Activated CD4-positive, alpha-beta memory T cell treated with anti-CD3 and anti-CD28 coated beads, Interleukin-2, amount 10 ng/mL, durations not matched to agents 7 days and 5 days (primary cell): ENCODE data around the gene DTX1. TPM values are rescaled to one million over a fixed set of nuclear protein-coding genes. Genes with fewer than 3 reads are reported as not detected.

Experiments used
- CTCF ChIA-PET: fragments of 350-600 bp; sonication (Branson Sonifier 250); formaldehyde crosslinking; loops from one replicate; lab custom pipeline; 2021; ENCODE audit warnings: antibody characterized with exemption, inconsistent platforms; lab: Charles Lee
- POLR2A ChIA-PET: fragments of 350-600 bp; sonication (Branson Sonifier 250); formaldehyde crosslinking; loops from one replicate; lab custom pipeline; 2021; ENCODE audit warnings: antibody characterized with exemption; lab: Charles Lee
- DNase-seq: peaks from one replicate; pipeline ENCODE4 v3.0.0-alpha.2; 2020
- H3K27ac Mint-ChIP-seq: one replicate; pipeline ENCODE4 v1.8.0; 2021; ENCODE audit warnings: mild to moderate bottlenecking, mixed read lengths
- H3K27me3 Mint-ChIP-seq: one replicate; pipeline ENCODE4 v1.8.0; 2021; ENCODE audit warnings: mixed read lengths
- H3K36me3 Mint-ChIP-seq: one replicate; pipeline ENCODE4 v1.8.0; 2021; ENCODE audit warnings: low read depth, mixed read lengths
- H3K4me1 Mint-ChIP-seq: one replicate; pipeline ENCODE4 v1.8.0; 2021; ENCODE audit warnings: mixed read lengths
- H3K4me3 Mint-ChIP-seq: one replicate; pipeline ENCODE4 v1.8.0; 2021; ENCODE audit warnings: mild to moderate bottlenecking, mixed read lengths
- H3K9me3 Mint-ChIP-seq: one replicate; pipeline ENCODE4 v1.8.0; 2021; ENCODE audit warnings: mixed read lengths
- total RNA-seq, 2 experiments: library from RNA; stranded (reverse); gene quantifications; one replicate each; pipeline ENCODE4 v1.2.3, GENCODE V29; 2021

Gene DTX1
- total RNA-seq, 2 experiments from 2014 or later = 0.18 TPM; not detected in 1

DNA sequence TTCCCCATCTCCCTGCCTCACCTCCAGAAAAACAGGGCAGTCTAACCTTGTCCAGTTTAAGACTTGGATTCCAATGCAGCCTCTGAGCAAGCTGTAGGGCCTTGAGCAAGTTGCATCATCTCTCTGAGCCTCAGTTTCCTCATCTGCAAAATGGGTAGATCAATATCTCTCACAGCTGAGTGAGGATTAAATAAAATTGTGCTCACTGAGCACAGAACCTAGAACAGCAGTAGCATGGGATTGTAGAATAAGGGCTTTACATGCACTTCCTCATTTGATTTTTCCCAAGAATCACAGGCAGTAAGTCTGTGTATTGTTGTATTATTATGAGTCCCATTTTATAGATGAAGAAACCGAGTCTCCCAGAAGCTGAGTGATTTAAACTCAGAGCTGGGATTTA, 2.0 kb downstream of the DTX1 start:
- Mint-ChIP-seq H3K27me3 (peaks cover 20% of the 10 kb centered on the region), H3K36me3 (no peaks in the 10 kb centered on the region), H3K4me1 (peaks cover 2% of the 10 kb centered on the region), H3K27ac (no peak overlapping the region), H3K4me3 (no peak overlapping the region), H3K9me3 (no peaks in the 10 kb centered on the region)
- ChIA-PET CTCF (interaction anchor here (1.1 to 1.5 kb wide), 2 partner anchors 39 to 95 kb away, joined by 3 to 4 read pairs; no protein-coding TSS in a partner anchor), POLR2A (no interaction called here)
- DNase-seq = no peak

DNA sequence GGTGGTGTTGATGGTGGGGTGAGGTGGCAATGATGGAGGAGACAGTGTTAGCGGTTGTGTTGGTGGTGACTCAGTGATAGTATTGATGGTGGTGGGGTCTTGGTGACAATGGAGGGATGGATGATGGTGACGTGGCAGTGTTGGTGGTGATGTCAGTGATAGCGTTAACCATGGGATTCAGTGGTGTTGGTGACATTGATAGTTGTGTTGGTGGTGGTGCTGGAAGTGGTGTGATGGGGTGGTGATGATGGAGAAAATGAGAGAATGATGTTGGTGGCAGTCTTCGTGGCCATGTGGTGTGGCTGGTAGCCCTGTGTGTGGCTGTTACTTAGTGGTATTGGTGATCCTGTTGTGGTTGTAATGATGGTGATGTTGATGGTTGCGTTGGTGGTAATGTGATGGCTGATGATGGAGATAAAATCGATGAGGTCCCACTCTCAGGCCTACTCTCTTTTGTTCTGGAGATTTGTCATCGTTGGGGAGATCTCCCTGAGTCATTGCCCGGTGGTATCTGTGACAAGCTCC, 2.6 kb downstream of the DTX1 start:
- Mint-ChIP-seq H3K9me3 (no peaks in the 10 kb centered on the region), H3K27ac (no peak overlapping the region), H3K27me3 (peaks cover 20% of the 10 kb centered on the region), H3K36me3 (no peaks in the 10 kb centered on the region), H3K4me1 (peaks cover 2% of the 10 kb centered on the region), H3K4me3 (no peak overlapping the region)
- DNase-seq = no peak
- CTCF ChIA-PET = interaction anchor here (1.5 kb wide), 1 partner anchor 94 kb away, joined by 4 read pairs; no protein-coding TSS in a partner anchor
- POLR2A ChIA-PET = no interaction called here

DNA sequence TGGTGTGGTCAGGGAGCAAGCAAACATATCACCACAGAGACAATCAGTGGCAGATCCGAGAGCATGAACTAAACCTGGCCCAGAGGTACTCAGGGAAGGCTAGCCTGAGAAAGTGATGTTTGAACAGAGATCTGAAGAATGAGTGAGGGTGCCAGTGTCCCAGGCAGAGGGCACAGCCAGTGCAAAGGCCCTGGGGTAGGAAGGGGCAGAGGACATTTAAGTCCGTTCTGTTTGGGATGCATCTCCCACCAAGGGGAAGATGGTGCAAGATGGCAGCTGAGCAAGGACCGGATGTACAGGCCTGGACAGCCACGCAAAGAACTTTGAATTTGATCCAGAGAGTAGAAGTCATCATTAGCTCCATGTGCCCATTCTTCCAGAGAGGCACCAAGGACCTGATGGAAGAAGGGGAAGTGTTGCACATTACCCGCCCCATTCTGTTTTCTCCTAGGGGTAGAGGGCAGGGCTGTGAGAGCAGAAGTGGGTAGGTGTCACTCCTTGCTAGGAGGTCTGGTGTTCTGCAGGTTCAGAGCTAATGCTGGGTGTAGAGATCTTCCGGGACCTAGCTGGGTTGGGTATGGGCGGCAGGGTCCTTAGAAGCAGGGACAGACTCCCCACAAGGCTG, 3.9 kb downstream of the DTX1 start:
- ChIA-PET POLR2A (no interaction called here), CTCF (no interaction called here)
- Mint-ChIP-seq H3K4me3 (no peak overlapping the region), H3K36me3 (no peaks in the 10 kb centered on the region), H3K9me3 (no peaks in the 10 kb centered on the region), H3K27me3 (peaks cover 10% of the 10 kb centered on the region), H3K27ac (no peak overlapping the region), H3K4me1 (peaks cover 2% of the 10 kb centered on the region)
- DNase-seq = no peak

DNA sequence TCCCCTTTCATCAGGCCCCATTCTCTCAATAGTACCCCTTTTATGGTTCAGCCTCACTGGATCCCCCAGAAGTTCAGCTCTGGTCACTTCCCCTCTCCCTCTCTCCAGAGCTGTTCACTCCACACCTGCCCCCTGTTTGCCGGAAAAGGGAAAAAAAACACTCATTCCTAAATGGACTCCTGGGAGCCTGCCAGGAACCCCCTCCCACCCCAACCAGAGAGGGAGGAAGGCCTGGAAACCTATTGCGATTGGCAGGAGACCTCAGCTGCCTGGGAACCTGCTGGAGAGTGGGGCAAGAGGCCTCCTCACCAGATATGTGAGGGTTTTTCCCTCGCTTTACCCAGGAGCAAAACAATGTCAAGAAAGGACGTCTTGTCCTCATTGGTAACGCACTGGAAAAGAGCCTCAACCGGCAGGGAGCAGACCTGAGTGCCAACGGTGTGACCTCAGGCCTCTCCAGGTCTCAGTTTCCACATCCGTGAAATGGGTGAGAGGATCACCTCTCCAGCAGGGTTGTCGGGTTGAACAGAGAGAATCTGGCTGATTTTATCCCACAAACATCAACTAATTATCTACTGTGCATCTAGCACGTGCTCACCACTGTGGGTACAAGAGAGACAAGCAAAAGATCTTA, 4.6 kb downstream of the DTX1 start:
- peaks cover 2% of the 10 kb centered on the region for H3K4me1 Mint-ChIP-seq
- CTCF ChIA-PET = no interaction called here
- no peak overlapping the region for H3K27ac Mint-ChIP-seq
- DNase-seq = no peak
- no peak overlapping the region for H3K4me3 Mint-ChIP-seq
- POLR2A ChIA-PET = no interaction called here
- no peaks in the 10 kb centered on the region for H3K9me3 Mint-ChIP-seq
- peaks cover 5% of the 10 kb centered on the region for H3K27me3 Mint-ChIP-seq
- H3K36me3 Mint-ChIP-seq = no peaks in the 10 kb centered on the region

DNA sequence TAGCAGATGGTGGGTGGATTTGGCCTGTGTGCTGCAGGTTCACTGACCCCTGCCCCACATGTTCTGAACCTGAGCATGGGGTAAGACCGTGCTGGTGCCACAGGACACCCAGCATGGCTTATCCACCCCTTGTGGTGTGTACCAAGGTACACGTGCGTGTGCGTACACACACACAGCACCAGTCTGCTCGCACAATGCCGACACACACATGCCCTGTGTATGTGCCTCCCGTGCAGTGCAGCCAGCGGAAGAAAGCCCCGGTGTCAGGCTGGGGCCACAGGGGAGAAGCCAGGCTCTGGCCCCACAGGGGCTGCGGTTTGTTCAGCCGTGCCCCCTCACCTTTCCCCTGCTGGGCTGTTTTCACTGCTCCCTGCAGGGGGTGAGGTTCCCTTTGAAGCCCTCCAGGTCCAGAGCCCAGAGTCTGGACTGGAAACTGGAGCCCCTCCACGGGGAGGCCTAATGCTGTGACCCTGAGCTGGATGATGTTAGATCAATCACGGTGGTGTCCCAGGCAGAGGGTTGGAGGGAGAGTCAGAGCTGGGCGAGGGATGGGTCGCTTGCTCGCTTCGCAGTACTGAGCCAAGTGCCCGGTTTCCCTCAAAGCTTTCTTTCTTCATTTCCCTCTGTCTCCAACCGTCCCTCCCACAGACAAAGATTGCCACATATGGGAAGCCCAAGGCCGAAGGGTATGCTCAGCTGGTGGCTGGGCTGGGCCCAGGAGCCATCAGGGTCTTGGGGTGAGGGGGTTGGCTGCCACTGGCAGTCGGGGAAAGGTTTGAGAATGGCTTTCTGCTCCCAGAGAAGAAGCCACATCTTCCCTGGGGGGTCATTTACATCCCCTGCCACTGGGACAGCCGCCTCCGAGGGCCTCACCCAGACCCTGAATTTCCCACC, 6.2 kb downstream of the DTX1 start:
- Mint-ChIP-seq H3K36me3 (no peaks in the 10 kb centered on the region), H3K27ac (no peak overlapping the region), H3K4me3 (no peak overlapping the region), H3K27me3 (peaks cover 3% of the 10 kb centered on the region), H3K9me3 (no peaks in the 10 kb centered on the region), H3K4me1 (no peaks in the 10 kb centered on the region)
- no peak for DNase-seq
- CTCF ChIA-PET = interaction anchor here (1.2 to 1.4 kb wide), 2 partner anchors 9 to 14 kb away, joined by 3 to 4 read pairs; no protein-coding TSS in a partner anchor
- POLR2A ChIA-PET = no interaction called here

DNA sequence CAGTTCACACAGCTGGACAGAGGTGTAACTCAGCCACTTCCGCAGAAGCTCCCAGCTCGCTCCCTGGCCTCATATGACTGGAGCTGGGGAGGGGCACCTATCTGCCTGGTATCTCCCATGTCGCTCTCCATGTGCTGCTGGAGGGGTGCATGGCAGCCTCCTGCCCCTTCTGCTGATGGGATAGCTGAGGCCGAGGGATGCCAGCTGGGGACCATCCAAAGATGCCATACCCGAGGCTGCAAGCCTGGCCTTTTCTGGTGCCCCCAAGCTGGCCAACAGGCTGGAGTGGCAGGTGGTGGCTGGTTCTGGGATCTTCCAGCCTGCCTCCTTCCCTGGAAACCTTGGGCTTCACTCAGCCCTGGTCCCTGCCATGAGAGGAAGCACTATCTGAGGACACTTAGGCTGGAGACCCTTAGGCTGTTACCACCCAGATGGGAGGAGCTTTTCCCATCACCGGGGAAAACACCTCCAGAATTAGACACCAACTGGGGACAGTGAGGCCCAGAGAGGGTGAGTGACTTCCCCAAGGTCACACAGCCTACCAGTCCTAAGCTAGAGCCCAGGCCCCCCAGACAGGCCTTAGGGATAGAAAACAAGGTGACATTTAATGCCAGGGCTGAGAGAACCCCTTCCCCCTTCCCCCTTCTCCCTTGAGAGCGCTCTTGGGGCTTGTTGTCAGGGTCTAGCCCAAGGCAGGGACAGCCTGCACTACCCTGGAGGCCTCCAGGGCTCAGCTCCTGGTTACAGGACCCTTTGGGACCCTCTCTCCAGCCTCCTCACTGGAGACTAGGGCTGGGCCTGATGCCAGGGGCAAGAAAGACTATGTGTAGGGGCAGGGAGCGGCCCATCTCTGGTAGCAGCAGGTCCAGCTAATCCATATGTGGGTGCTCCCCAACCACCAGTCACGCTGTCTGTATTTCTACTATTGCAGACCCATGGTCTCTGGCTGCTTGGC, 7.1 kb downstream of the DTX1 start:
- ChIA-PET CTCF (interaction anchor here (1.2 to 1.4 kb wide), 2 partner anchors 10 to 15 kb away, joined by 3 to 4 read pairs; no protein-coding TSS in a partner anchor), POLR2A (no interaction called here)
- no peaks in the 10 kb centered on the region for H3K4me1 Mint-ChIP-seq
- H3K36me3 Mint-ChIP-seq = no peaks in the 10 kb centered on the region
- DNase-seq = no peak
- H3K27ac Mint-ChIP-seq = no peak overlapping the region
- H3K4me3 Mint-ChIP-seq = no peak overlapping the region
- no peaks in the 10 kb centered on the region for H3K9me3 Mint-ChIP-seq
- H3K27me3 Mint-ChIP-seq = no peaks in the 10 kb centered on the region

DNA sequence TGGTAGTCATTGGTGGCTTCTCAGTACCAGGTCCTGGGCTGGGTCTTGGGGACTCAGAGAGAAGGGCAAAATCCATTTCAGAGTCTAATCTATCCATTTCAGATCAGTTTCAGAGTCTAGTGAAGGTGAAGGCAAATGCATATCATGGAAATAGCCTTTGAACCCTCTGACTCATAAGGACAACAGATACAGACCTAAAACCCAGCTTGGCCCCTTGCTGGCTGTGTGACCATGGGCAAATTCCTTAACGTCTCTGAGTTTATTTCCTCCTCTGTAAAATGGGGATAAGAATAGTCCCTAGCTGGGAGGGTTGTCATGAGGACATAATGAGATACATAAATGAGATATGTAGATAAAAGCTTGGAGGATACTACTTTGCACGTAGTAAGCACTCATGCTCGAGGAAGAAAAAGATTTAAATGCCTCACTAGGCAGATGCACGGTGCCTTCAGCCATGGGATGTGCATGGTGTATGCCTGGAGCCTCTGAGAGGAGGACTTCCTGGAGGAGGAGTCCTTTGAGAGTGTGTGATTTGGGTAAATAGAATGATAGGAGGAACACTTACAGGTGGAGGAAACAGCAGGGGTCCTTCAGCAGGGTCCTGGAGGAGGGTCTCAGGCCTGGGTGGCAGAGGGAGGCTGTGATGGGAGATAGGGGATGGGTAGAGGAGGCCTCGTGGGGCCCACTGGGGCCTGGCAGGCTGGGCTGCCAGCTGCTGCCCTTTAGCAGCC, 8.0 kb downstream of the DTX1 start:
- H3K27ac Mint-ChIP-seq = no peak overlapping the region
- H3K27me3 Mint-ChIP-seq = no peaks in the 10 kb centered on the region
- H3K9me3 Mint-ChIP-seq = no peaks in the 10 kb centered on the region
- H3K4me1 Mint-ChIP-seq = no peaks in the 10 kb centered on the region
- POLR2A ChIA-PET = no interaction called here
- no peaks in the 10 kb centered on the region for H3K36me3 Mint-ChIP-seq
- CTCF ChIA-PET = no interaction called here
- DNase-seq = no peak
- no peak overlapping the region for H3K4me3 Mint-ChIP-seq

DNA sequence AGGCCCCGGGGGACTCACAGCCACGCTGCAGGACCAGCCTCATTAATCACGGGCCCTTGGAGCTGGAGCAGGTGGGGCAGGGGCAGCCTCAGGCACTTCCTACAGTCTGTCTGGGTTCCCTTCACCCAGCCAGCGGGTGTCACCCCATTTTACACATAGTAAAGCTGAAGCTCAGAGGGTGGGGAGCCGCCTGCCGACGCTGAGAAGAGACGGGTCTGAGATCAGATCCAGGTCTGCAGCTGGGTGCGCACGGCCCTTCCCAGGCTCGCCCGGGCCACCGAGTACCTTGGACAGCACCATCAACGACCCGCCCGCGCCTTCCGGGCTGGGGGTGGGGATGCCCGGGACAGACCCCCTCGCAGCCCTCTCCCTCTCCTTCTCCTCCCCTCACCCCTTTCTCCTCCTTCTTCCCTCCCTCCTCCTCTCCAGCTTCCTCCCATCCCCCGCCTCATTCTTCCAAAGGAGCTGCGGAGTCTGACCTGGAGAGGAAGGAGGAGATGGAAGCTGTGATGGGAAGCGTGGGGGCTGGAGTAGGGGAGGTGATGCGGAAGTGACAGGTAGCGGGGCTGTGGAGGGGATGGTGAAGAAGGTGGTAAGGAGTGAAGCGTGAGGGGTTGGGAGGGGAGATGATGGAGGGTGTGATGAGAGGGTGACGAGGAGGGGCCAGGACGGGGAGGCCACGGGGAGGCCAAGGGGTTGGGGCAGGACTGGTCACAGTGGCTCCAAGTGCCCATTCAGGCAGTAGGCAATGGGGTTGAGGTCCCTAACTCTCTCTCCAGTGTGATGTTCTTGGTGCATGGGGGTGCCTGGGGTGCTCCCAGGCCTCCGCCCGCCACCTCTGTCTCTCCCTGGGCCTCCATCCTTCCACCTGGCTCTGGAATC, 8.8 kb downstream of the DTX1 start:
- no peak overlapping the region for H3K4me3 Mint-ChIP-seq
- no peak for DNase-seq
- no peaks in the 10 kb centered on the region for H3K9me3 Mint-ChIP-seq
- ChIA-PET CTCF (no interaction called here), POLR2A (no interaction called here)
- H3K36me3 Mint-ChIP-seq = no peaks in the 10 kb centered on the region
- H3K27me3 Mint-ChIP-seq = no peaks in the 10 kb centered on the region
- peaks cover 5% of the 10 kb centered on the region for H3K4me1 Mint-ChIP-seq
- no peak overlapping the region for H3K27ac Mint-ChIP-seq

DNA sequence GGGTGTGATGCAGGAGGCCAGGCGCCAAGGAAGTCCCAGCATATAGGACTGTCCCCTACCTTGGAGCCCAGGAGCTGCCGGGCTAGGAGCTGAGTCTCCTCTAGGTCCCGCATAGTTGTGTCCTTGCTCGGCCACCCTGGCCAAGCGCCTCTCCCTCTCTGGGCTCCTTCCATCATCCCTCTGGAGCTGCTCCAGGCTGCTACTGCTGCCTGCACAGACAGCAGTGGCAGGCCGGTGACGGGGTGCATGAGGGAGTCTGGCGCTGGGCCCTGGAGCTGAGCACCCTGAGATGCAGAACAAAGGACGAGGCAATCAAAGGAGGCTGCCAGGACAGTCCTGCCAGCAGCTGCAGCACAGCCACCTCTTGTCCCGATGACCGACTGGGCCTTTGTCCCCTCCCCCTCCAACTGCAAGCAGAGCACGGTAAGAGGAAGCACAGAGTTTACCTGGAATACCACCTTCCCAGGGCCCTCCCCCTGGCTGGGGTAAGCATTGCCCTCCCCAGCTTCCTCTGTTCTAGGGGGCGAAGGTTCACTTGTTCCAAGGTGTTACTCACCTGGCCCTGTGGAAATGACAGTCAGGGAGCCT, 10.4 kb downstream of the DTX1 start:
- no peaks in the 10 kb centered on the region for H3K36me3 Mint-ChIP-seq
- POLR2A ChIA-PET = no interaction called here
- no peaks in the 10 kb centered on the region for H3K27me3 Mint-ChIP-seq
- no peak overlapping the region for H3K27ac Mint-ChIP-seq
- H3K4me1 Mint-ChIP-seq = peaks cover 6% of the 10 kb centered on the region
- H3K4me3 Mint-ChIP-seq = no peak overlapping the region
- CTCF ChIA-PET = no interaction called here
- no peaks in the 10 kb centered on the region for H3K9me3 Mint-ChIP-seq
- no peak for DNase-seq

DNA sequence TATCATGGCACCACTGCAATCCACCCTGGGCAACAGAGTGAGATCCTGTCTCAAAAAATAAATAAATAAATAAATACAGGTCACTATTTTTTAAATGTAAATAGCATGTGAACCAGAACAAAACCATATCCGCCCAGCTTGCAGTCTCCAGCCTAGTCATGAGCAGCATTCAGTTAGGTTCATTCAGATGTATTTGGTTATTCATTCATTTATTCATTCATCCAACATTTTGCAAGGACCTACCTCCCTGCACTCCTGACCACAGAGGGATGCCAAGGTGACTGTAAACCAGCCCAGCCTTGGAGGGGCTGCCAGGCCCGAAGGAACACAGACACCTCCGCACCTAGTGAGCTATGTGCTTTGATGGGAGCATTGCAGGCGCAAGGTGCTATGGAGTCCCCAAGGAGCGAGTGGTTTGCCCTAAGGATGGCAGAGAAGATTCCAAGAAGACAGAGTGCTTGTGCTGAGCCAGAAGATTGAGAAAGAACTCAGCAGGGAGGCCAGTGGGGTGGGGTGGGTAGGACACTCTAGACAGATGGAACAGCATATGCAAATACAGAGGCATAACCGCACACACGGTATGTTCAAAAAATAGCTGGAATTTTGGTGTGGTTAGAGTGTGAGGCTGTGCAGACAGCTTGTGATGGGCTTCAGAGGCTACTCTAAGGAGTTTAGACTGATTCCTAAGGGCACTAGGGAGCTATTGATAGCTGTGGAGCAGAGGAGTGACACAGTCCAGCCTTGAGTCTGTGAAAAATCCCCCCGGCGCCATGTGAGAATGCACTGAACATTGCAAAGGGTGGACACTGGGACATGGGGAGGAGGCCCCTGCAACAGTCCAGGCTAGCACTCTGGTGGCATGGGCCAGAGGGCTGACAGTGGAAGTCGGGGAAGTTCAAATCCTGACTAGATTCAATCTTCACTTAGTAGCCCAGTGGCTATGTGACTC, 11.7 kb downstream of the DTX1 start:
- POLR2A ChIA-PET = no interaction called here
- CTCF ChIA-PET = no interaction called here
- H3K4me1 Mint-ChIP-seq = peaks cover 9% of the 10 kb centered on the region
- H3K9me3 Mint-ChIP-seq = no peaks in the 10 kb centered on the region
- H3K36me3 Mint-ChIP-seq = no peaks in the 10 kb centered on the region
- no peak overlapping the region for H3K4me3 Mint-ChIP-seq
- DNase-seq = no peak
- H3K27me3 Mint-ChIP-seq = no peaks in the 10 kb centered on the region
- no peak overlapping the region for H3K27ac Mint-ChIP-seq
